RWPE2 (cell line): ENCODE measurements around the gene RPEL1.
"Not testable (repeated sequence)": the region's sequence is repeated elsewhere in the genome, so short reads cannot be mapped to it uniquely, and the experiment has no call there.

Experiments
- ATAC-seq: fragments of 200-7000 bp; cut with Tn5 transposase; 3 replicates; pipeline ENCODE4 v1.9.1; 2021; ENCODE audit warnings: low read depth
- DNase-seq: peaks from one replicate; pipeline ENCODE4 v3.0.0-alpha.2; 2020; ENCODE audit warnings: low spot score
- H3K27ac ChIP-seq: fragments of 450-650 bp; 2 replicates; pipeline ENCODE4 v1.5.1; 2017; ENCODE audit warnings: mild to moderate bottlenecking; ENCODE audit not compliant: poor library complexity, severe bottlenecking
- H3K27me3 ChIP-seq: fragments of 250-450 bp; sonication (Bioruptor Pico); 2 replicates; pipeline ENCODE4 v1.5.1; 2021; ENCODE audit warnings: mild to moderate bottlenecking, moderate library complexity; ENCODE audit not compliant: insufficient read depth, poor library complexity, severe bottlenecking
- H3K36me3 ChIP-seq: fragments of 250-450 bp; sonication (Bioruptor Pico); 2 replicates; pipeline ENCODE4 v1.5.1; 2020; ENCODE audit warnings: low read depth, mild to moderate bottlenecking, moderate library complexity
- H3K4me1 ChIP-seq: fragments of 250-450 bp; sonication (Bioruptor Pico); 2 replicates; pipeline ENCODE4 v1.5.1; 2021; ENCODE audit warnings: mild to moderate bottlenecking, moderate library complexity; ENCODE audit not compliant: insufficient read depth, poor library complexity, severe bottlenecking
- H3K4me3 ChIP-seq: fragments of 250-450 bp; sonication (Bioruptor Pico); 2 replicates; pipeline ENCODE4 v1.5.1; 2021; ENCODE audit warnings: mild to moderate bottlenecking, moderate library complexity; ENCODE audit not compliant: severe bottlenecking
- H3K9me3 ChIP-seq: fragments of 250-450 bp; sonication (Bioruptor Pico); 2 replicates; pipeline ENCODE4 v1.5.1; 2021; ENCODE audit warnings: mild to moderate bottlenecking, moderate library complexity; ENCODE audit not compliant: severe bottlenecking
- CTCF ChIP-seq: fragments of 450-650 bp; IDR thresholded peaks from one replicate; pipeline ENCODE4 v1.5.1; 2017; ENCODE audit warnings: mild to moderate bottlenecking, moderate library complexity; ENCODE audit not compliant: poor library complexity, severe bottlenecking

Gene RPEL1

DNA sequence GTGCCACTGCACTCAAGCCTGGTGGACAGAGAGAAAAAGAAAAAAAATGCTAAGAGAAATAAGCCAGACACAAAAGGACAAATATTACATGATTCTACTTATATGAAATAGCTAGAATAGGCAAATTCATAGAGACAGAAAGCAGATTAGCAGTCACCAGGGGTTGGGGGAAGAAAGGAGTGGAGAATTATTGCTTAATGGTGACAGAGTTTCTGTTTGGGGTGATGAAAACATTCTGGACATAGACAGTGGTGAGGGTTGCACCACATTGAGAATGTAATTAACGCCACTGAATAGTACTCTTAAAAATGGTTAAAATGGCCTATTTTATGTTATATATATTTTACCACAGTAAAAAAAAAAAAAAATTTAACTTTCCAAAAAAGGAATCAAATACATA lies 46.2 kb upstream of the RPEL1 start:
- Histone ChIP-seq H3K9me3 (no peaks in the 10 kb centered on the region), H3K36me3 (no peaks in the 10 kb centered on the region), H3K4me3 (no peak overlapping the region), H3K27ac (no peak overlapping the region), H3K4me1 (peaks cover 7% of the 10 kb centered on the region), H3K27me3 (no peaks in the 10 kb centered on the region)
- DNase-seq = no peak
- no peak for ATAC-seq
- no peak for TF ChIP-seq CTCF

- H3K4me3 ChIP-seq = no peak overlapping the region
- no peaks in the 10 kb centered on the region for H3K9me3 ChIP-seq
- no peak overlapping the region for H3K27ac ChIP-seq
- ATAC-seq (no peak), DNase-seq (no peak)
- no peaks in the 10 kb centered on the region for H3K36me3 ChIP-seq
- H3K4me1 ChIP-seq = peaks cover under 1% of the 10 kb centered on the region
- TF ChIP-seq CTCF = no peak
- H3K27me3 ChIP-seq = no peaks in the 10 kb centered on the region
Measured at GRCh38 chr10:103202319-103202718, 43.4 kb upstream of the RPEL1 start.

DNA sequence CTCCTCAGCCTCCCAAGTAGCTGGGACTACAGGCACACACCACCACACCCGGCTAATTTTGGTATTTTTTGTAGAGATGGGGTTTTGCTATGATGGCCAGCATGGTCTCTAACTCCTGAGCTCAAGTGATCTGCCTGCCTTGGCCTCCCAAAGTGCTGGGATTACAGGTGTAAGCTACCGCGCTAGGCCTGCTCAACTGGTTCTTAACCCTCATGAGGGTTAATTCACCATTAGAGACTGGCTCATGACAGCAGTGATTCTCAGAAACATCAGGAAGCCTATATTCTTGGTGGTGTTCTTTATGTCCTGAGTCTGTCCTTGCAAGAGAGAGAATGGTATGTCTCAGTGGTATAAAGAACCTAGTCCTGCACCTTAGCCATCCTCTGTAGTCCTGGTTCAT lies 42.2 kb upstream of the RPEL1 start:
- Histone ChIP-seq H3K9me3 (no peaks in the 10 kb centered on the region), H3K4me3 (no peak overlapping the region), H3K36me3 (no peaks in the 10 kb centered on the region), H3K27ac (no peak overlapping the region), H3K27me3 (no peaks in the 10 kb centered on the region), H3K4me1 (no peaks in the 10 kb centered on the region)
- no peak for TF ChIP-seq CTCF
- DNase-seq (no peak), ATAC-seq (no peak)

- no peaks in the 10 kb centered on the region for H3K4me1 ChIP-seq
- no peak overlapping the region for H3K4me3 ChIP-seq
- no peaks in the 10 kb centered on the region for H3K27me3 ChIP-seq
- H3K27ac ChIP-seq = no peak overlapping the region
- H3K9me3 ChIP-seq = no peaks in the 10 kb centered on the region
- TF ChIP-seq CTCF = no peak
- no peak for DNase-seq
- H3K36me3 ChIP-seq = no peaks in the 10 kb centered on the region
- no peak for ATAC-seq
Measured at GRCh38 chr10:103204353-103205255, 41.1 kb upstream of the RPEL1 start.

DNA sequence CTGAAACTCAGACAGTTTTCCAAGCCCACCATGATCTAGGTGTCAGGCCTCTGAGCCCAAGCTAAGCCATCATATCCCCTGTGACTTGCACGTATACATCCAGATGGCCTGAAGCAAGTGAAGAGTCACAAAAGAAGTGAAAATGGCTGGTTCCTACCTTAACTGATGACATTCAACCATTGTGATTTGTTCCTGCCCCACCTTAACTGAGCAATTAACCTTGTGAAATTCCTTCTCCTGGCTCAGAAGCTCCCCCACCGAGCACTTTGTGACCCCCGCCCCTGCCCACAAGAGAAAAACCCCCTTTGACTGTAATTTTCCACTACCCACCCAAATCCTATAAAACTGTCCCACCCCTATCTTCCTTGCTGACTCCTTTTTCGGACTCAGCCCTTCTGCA lies 40.3 kb upstream of the RPEL1 start:
- not testable (repeated sequence) for H3K4me1 ChIP-seq, ATAC-seq, H3K9me3 ChIP-seq, H3K27me3 ChIP-seq, H3K36me3 ChIP-seq, H3K4me3 ChIP-seq, H3K27ac ChIP-seq, DNase-seq

DNA sequence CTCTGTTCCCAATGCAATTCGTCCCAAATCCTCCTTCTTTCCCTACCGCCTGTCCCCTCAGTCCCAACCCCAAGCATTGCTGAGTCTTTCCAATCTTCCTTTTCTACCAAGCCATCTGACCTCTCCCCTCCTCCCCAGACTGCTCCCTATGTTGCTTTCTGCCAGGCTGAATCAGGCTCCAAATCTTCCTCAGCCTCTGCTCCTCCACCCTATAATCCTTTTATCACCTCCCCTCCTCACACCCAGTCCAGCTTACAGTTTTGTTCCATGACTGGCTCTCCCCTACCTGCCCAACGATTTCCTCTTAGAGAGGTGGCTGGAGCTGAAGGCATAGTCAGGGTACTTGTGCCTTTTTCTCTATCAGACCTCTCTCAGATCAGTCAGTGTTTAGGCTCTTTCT lies 39.0 kb upstream of the RPEL1 start:
- not testable (repeated sequence) for H3K4me1 ChIP-seq, H3K4me3 ChIP-seq, H3K9me3 ChIP-seq, H3K27me3 ChIP-seq, DNase-seq, ATAC-seq, H3K36me3 ChIP-seq, H3K27ac ChIP-seq
